Heart right ventricle (tissue), 16 donors: Measurements from ENCODE around the gene KLHL25. TPM values are rescaled to one million over a fixed set of nuclear protein-coding genes. Genes with fewer than 3 reads are reported as not detected.

Experiments
- ATAC-seq, 8 donors: fragments of 200-7000 bp; cut with Tn5 transposase; one replicate each; pipeline ENCODE4 v1.9.1; 2020; ENCODE audit warnings: mild to moderate bottlenecking in 8 of 8, moderate library complexity in 8 of 8, moderate number of reproducible peaks in 1 of 8
- DNase-seq, 2 donors: peaks; one replicate each; pipeline ENCODE4 v3.0.0-alpha.2; 2020
- H3K27ac ChIP-seq, 10 donors: fragments of 200-600 bp; sonication (generic) in 2 of 10; one replicate each; pipeline versions ENCODE4 v1.5.0 to v1.8.0; 2020 to 2022; ENCODE audit warnings: mild to moderate bottlenecking in 3 of 10
- H3K27me3 ChIP-seq, 7 donors: fragments of 200-600 bp; one replicate each; pipeline ENCODE4 v1.8.0; 2021 to 2022; ENCODE audit warnings: mild to moderate bottlenecking in 2 of 7
- H3K36me3 ChIP-seq, 9 donors: fragments of 200-600 bp; sonication (generic) in 1 of 9; one replicate each; pipeline versions ENCODE4 v1.5.0 to v1.8.0; 2020 to 2022; ENCODE audit warnings: mild to moderate bottlenecking in 2 of 9
- H3K4me1 ChIP-seq, 9 donors: fragments of 200-600 bp; sonication (generic) in 1 of 9; one replicate each; pipeline versions ENCODE4 v1.5.0 to v1.8.0; 2020 to 2022; ENCODE audit warnings: mild to moderate bottlenecking in 4 of 9
- H3K4me3 ChIP-seq, 10 donors: fragments of 200-600 bp; sonication (generic) in 2 of 10; one replicate each; pipeline versions ENCODE4 v1.5.0 to v1.8.0; 2020 to 2022; ENCODE audit warnings: mild to moderate bottlenecking in 7 of 10, moderate library complexity in 2 of 10
- H3K9me3 ChIP-seq, 11 donors: fragments of 200-600 bp in 10 of 11; sonication (generic) in 2 of 11; one replicate each; pipeline versions ENCODE4 v1.5.0 to v1.8.0; 2013 to 2022; ENCODE audit warnings: mild to moderate bottlenecking in 2 of 11, control low read depth in 1 of 11, moderate library complexity in 1 of 11
- CTCF ChIP-seq, 9 donors: fragments of 200-600 bp; sonication (generic) in 2 of 9; IDR thresholded peaks; one replicate each; pipeline versions ENCODE4 v1.5.0 to v1.8.0; 2021 to 2022; ENCODE audit warnings: antibody characterized with exemption in 9 of 9, mild to moderate bottlenecking in 5 of 9, moderate library complexity in 1 of 9
- WGBS, 2 donors: extraction: QIAGEN DNeasy Blood & Tissue Kit; methylation state at CpG; one replicate each; pipeline ENCODE4 v1.1.7; 2013; ENCODE audit warnings: inconsistent platforms in 1 of 2; 5-methylcytosine and 5-hydroxymethylcytosine counted together
- intact Hi-C, 10 donors: fragments of 100-400 bp; cut with DNase I; formaldehyde crosslinking; loops; one replicate each; pipeline versions ENCODE4 v1.11.1 to v1.14.2; 2022
- polyA plus RNA-seq, 2 donors: library from polyadenylated mRNA; stranded (reverse); fragments of 200-250 nt; gene quantifications; one replicate each; pipeline ENCODE4 v1.2.3, GENCODE V29; 2013
- total RNA-seq, 10 donors: library from RNA; stranded (reverse); fragmentation: NEBNext Ultra II Directional in 3 of 10; extraction: Animal tissue kit (Norgen Biotek cat#: 25700) in 3 of 10; gene quantifications; one replicate each; pipeline versions ENCODE4 v1.2.1 to v1.2.4, GENCODE V29; 2021 to 2023
- donor health status: Arrhythmogenic right ventricular cardiomyopathy.
- donor health status: ischemic (EF 13 %, LVEDD 7.1; RV severe dilation, severe dysfunction).
- donor health status: healthy with polysubstance abuse.
- donor health status: DM: no; HTN: yes; CAD: no.
- donor health status: DM: no; HTN: no; CAD: no.
- donor health status: ischemic (EF 25% LVEDD 6.9; RV normal size, moderate dysfunction).
- donor health status: ischemic (EF 25% LVEDD 5.7; RV mildly dilated, moderate dysfunction).
- donor health status: healthy.
- donor health status: DM: yes; HTN: yes; CAD: no.
- donor health status: Ischemic cardiomyopathy.
- donor health status: ischemic (EF 35%, LVEDD 5.7; RV mildly dilated, moderate dysfunction).
- donor health status: nonischemic (EF 11% LVEDD 7.7; RV severe dilation, severe dysfunction).
- donor health status: DM: yes; HTN: yes; CAD: no.
- donor health status: PGD.
- donor health status: ischemic (EF 29% LVEDD 5.4; RV normal size, mild dysfunction).
- donor health status: nonischemic (EF 23%, LVEDD 6.1; RV moderate dilation, normal function).

The KLHL25 gene
- total and polyA plus RNA-seq, 12 donors: 1.9 to 9.2 (median 3.2) TPM

- Histone ChIP-seq H3K27me3 (no peaks in the 10 kb centered on the region), H3K36me3 (peaks cover 0 to 6% (median 0%) of the 10 kb centered on the region in 9 donors), H3K27ac (no peak overlapping the region), H3K4me3 (no peak overlapping the region), H3K4me1 (peaks cover 11 to 82% (median 44%) of the 10 kb centered on the region in 9 donors), H3K9me3 (no peaks in the 10 kb centered on the region)
- intact Hi-C loops: loop anchor here in 1 of 10 donors (5.0 kb wide), 1 partner anchor 81 kb away; no protein-coding TSS in a partner anchor
- 96 to 100% methylated on average over 4 of the region's 4 CpGs for WGBS, 2 donors
- TF ChIP-seq CTCF (IDR thresholded peaks at IDR 0.05): no peak
- ATAC-seq (no peak), DNase-seq (no peak)
These were observed 38.8 kb downstream of the KLHL25 start for GRCh38 chr15:85755942-85756341.

- Histone ChIP-seq H3K4me3 (no peak overlapping the region), H3K36me3 (peaks cover 0 to 5% (median 0%) of the 10 kb centered on the region in 9 donors), H3K9me3 (no peaks in the 10 kb centered on the region), H3K27me3 (no peaks in the 10 kb centered on the region), H3K4me1 (peaks cover 15 to 87% (median 49%) of the 10 kb centered on the region in 9 donors), H3K27ac (peak overlapping the region in 1 of 10 donors; percentile 6)
- intact Hi-C loops: loop anchor here in 1 of 10 donors (5.0 kb wide), 1 partner anchor 82 kb away; no protein-coding TSS in a partner anchor
- ATAC-seq (no peak), DNase-seq (no peak)
- WGBS, 2 donors: 85 to 87% methylated on average over 11 of the region's 11 CpGs
- no peak for TF ChIP-seq CTCF (IDR thresholded peaks at IDR 0.05)
These were observed 39.3 kb downstream of the KLHL25 start for GRCh38 chr15:85755471-85755870.

- no peak for TF ChIP-seq CTCF (IDR thresholded peaks at IDR 0.05)
- H3K27ac ChIP-seq: peak overlapping the region in 1 of 10 donors; percentile 6
- no peak overlapping the region for H3K4me3 ChIP-seq
- H3K27me3 ChIP-seq: no peaks in the 10 kb centered on the region
- WGBS, 2 donors: 28 to 45% methylated on average over 7 of the region's 7 CpGs
- no peaks in the 10 kb centered on the region for H3K9me3 ChIP-seq
- H3K36me3 ChIP-seq: peaks cover 0 to under 1% (median 0%) of the 10 kb centered on the region in 9 donors
- peaks cover 17 to 87% (median 54%) of the 10 kb centered on the region in 9 donors for H3K4me1 ChIP-seq
- intact Hi-C loops: loop anchor here in 3 of 10 donors (5.0 kb wide), 4 partner anchors 32 to 82 kb away; partner anchors contain the start of gene KLHL25 (in 1 of the 3)
- peak; percentile 58 to 63 for DNase-seq
- ATAC-seq: peak in 6 of 8 donors; percentile 5 to 49 (median 28)
These were observed 39.7 kb downstream of the KLHL25 start for GRCh38 chr15:85754989-85755388.

GRCh38 chr15:85753791-85754452 is 40.8 kb downstream of the KLHL25 start:
- H3K4me3 ChIP-seq: no peak overlapping the region
- intact Hi-C loops: loop anchor here in 3 of 10 donors (5.0 kb wide), 3 partner anchors 33 to 43 kb away; partner anchors contain the start of gene KLHL25 (in 1 of the 3)
- no peaks in the 10 kb centered on the region for H3K27me3 ChIP-seq
- WGBS, 2 donors: 91 to 93% methylated on average over 10 of the region's 10 CpGs
- DNase-seq (no peak), ATAC-seq (no peak)
- H3K9me3 ChIP-seq: no peaks in the 10 kb centered on the region
- TF ChIP-seq CTCF (IDR thresholded peaks at IDR 0.05): no peak
- H3K27ac ChIP-seq: no peak overlapping the region
- H3K4me1 ChIP-seq: peaks cover 18 to 87% (median 53%) of the 10 kb centered on the region in 9 donors
- H3K36me3 ChIP-seq: peaks cover 0 to 8% (median 0%) of the 10 kb centered on the region in 9 donors
